ENCODE measurements around the gene RMI1.

- TF ChIP-seq CTCF (IDR thresholded peaks at IDR 0.05; ENCODE audit: insufficient read depth, low read depth, low read length) (no peak), EZH2 (IDR thresholded peaks at IDR 0.05; ENCODE audit: insufficient read depth, low read length) (no peak)
These were observed 11.0 kb upstream of the RMI1 start for GRCh38 chr9:83969602-83970001.

Data from astrocyte (in vitro differentiated cells and primary cell).